Omental fat pad (tissue), 4 donors: ENCODE results near the gene FBLIM1. TPM values are rescaled to one million over a fixed set of nuclear protein-coding genes. Genes with fewer than 3 reads are reported as not detected.

Experiments
- ATAC-seq: fragments of 150-250 bp; one replicate; pipeline ENCODE4 v1.9.1; 2016; ENCODE audit warnings: mild to moderate bottlenecking, moderate library complexity; ENCODE audit not compliant: low FRiP score
- DNase-seq: peaks from one replicate; pipeline ENCODE4 v3.0.0-alpha.2; 2019; ENCODE audit warnings: low spot score
- total RNA-seq, 4 donors: library from RNA; depleted of rRNA; stranded (reverse); fragments of >200 nt; gene quantifications; one replicate each; pipeline ENCODE4 v1.1.0, GENCODE V29; 2016
- TF ChIP-seq, protein P1 (sequence below), 3 donors: fragments of 450-650 bp; IDR thresholded peaks; one replicate each; pipeline ENCODE4 v1.5.1; 2016 to 2017; ENCODE audit warnings: antibody characterized with exemption in 3 of 3, mild to moderate bottlenecking in 3 of 3, moderate library complexity in 2 of 3

Gene FBLIM1
- total RNA-seq, 4 donors from 2014 or later, result 10.4 to 34.0 (median 17.4) TPM

DNA sequence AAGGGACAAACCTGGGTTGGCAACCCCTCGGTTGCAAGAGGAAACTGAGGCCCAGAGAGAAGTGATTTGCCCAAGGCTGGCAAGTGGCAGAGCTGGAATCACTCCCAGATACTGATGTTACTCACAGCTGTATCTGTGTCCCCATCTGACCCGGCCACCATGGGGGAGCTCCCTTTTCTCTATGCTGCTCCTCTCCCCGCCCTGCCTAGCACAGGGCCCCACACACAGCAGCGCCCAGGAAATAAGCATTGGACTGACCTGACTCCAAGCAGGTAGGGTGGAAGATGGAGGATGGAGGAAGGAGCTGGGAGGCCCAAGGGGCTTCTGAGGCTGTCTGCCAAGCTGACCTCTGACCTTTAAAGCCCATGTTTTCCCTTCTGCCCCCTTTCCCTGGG, 3.0 kb upstream of the FBLIM1 start:
- DNase-seq (no peak), ATAC-seq (no peak)
- TF ChIP-seq, protein P1, sequence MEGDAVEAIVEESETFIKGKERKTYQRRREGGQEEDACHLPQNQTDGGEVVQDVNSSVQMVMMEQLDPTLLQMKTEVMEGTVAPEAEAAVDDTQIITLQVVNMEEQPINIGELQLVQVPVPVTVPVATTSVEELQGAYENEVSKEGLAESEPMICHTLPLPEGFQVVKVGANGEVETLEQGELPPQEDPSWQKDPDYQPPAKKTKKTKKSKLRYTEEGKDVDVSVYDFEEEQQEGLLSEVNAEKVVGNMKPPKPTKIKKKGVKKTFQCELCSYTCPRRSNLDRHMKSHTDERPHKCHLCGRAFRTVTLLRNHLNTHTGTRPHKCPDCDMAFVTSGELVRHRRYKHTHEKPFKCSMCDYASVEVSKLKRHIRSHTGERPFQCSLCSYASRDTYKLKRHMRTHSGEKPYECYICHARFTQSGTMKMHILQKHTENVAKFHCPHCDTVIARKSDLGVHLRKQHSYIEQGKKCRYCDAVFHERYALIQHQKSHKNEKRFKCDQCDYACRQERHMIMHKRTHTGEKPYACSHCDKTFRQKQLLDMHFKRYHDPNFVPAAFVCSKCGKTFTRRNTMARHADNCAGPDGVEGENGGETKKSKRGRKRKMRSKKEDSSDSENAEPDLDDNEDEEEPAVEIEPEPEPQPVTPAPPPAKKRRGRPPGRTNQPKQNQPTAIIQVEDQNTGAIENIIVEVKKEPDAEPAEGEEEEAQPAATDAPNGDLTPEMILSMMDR (IDR thresholded peaks at IDR 0.05), result no peak

DNA sequence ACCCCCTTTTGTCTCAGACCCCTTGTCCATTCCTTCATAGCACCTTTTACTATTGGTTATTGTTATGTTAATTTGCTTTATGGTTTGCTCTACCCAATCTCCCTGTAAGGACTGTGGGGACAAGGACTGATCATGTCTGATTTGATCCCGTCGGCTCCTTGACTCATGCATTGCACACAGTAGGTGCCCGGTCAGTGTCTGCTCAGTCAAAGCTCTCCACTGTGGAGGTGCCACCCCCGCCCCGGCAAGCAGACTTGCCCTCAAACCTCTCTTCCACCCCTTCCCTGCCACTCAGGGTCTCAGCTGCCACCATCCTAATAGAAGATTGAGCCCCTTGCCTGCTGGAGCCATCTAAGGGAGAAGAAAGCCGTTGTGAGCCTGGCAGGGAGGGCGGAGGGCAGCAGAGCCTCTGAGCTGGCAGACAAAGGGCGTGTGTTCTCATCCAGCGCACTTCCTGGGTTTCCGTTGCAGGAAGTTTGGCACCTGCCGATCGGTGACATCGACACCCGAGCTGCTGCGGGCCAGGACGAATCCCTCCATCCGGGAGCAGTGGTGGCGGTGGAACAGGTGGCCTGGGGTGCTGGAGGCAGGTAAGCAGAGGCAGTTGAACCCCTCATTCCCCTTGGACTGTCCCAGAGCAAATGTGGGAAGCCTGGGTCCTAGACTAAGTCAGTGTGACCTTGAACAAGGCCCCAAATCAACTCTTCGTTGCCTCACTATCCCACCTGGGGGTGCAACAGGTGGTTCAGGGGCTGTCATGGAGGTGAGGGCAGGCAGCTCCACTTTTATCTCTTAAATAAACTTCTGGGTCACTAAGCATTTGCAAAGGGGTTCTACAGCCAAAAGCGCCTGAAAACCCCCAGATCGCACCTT, 2.2 kb upstream of the FBLIM1 start:
- DNase-seq (no peak), ATAC-seq (no peak)
- TF ChIP-seq, protein P1 (IDR thresholded peaks at IDR 0.05), result no peak

DNA sequence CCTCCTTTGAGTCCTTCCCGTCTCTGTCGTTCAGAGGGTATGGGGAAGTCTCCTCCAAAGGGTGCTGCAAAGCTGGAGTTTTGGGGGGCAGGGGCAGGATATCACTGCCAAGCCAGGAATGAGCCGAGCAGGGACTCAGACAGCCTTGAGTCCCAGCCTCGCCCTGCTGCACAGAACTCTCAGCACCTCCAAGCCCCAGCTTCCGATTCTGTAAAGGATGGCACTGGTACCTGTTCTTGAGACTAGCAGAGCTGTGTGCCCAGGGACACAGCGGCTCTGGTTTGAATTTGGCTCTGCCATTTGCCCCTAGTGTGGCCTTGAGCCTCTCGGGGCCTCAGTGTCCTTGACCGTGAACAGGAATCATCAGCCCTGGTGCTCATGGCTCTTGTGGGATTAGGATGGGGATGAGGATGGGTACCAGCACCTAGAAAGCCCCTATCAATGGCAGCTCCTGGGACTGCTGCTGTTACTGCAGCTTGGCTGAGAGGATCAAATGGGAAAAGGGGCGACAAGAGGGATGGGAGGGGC, 1.5 kb upstream of the FBLIM1 start:
- DNase-seq (no peak), ATAC-seq (no peak)
- TF ChIP-seq, protein P1 (IDR thresholded peaks at IDR 0.05), result no peak

DNA sequence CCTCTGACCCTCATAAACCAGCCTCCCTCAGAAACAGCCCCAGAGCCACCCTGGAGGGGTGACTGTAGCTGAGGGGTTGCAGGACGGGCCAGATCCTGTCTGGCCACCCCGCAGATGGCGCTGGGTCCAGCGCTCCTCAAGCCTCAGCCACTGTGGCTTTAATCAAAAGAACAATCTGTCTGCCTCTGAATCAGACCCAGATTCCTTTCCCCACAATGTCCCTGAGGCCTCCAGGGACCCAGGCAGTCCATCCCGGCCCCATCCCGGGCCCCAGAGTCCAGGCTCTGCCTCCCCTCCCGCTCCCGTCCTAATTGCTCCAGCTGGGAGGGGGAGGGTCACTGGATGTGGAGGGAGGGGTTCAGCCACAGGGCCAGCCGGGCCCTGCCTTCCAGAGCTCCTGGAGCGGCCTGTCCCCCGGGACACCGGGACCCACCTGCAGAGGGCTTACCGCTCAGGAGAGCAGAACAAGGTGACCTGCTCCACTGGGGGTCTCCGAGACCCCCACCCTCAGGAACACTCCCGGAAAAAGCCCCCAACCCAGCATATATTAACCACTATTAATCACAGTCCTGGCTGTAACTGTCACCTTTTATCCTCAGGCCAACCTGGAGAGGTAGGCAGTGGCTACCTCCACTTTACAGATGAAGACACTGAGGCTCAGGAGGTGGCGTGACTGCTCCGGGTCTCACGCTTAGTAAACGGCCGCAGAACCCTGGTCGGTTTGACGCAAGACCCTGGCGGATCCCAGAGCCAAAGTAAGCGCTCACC, 836 bp upstream of the FBLIM1 start:
- peak; percentile 19 for ATAC-seq
- TF ChIP-seq, protein P1 (IDR thresholded peaks at IDR 0.05), result no peak
- DNase-seq, result no peak

DNA sequence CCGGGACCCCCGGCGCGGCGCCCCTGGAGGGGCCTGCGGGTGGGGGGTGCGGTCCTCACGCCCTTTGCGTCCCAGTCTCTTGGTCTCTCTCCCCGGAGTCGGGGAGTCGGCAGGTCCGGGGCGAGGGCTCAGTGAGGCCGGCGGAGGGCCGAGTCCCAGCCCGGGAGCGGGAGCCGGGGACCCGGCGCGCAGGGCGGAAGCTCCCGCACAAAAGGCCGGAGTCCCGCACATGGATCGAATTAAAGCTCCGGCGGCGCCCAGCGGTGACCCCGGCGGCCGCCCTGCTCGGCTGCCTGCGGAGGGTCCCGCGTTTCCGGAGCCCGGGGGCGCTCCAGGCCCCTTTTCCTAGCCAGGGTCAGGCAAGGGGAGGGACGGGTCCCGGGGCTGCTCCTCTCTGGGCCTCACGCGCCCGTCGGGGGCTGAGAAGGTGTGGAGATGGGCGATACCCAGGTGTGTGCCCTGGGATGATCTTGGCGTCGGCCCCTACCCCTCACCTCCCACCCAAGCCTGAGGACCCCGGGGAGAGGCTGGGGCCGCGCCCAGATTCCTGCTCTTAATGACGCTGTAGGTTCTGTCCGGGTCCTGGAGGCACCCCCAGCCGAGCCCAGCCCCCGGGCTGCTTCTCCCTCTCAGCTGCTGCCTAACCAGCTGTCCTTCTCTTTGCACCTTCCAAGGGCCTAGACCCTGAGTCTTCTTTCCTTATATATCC, 512 bp downstream of the FBLIM1 start:
- TF ChIP-seq, protein P1 (IDR thresholded peaks at IDR 0.05), result no peak
- DNase-seq (no peak), ATAC-seq (peak; percentile 16)

DNA sequence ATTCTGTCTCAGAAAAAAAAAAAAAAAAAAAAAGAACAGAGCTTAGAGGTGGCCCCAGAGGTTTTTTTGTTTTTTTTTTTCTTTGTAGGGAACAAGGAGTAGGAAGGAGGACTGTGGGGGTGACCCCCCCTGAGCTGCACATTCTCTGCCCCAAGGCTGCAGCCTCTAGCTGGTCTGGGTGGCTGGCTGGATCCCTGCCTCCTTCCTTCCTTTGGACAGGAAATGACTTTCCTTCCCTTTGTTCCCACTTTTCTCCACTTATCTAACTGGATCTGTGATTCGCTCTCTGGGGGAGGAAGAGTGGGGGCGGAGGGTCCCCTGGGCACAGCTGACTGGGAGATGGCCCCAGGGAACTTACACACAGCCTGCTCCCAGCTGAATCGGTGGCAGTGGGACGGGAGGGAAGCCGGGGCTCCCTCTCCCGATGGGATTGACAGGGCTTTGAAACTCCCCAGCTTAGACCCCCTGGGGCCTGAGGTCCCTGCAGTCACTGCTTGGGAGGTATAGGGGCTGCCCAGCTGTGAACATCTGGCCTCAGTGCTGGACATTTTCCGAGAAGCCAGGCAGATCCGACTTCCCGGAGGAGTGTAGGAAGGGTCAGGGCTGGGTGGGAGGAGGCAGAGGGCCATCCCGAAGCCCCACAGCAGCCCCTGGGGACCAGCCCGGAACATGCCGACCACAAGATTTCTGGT, 2.1 kb downstream of the FBLIM1 start:
- DNase-seq, result no peak
- no peak for ATAC-seq

More for the DNA sequence above, 2.1 kb downstream of the FBLIM1 start:
- TF ChIP-seq, protein P1 (IDR thresholded peaks at IDR 0.05), result no peak
